ENCODE measurements around the gene MYT1.

The MYT1 gene

DNA sequence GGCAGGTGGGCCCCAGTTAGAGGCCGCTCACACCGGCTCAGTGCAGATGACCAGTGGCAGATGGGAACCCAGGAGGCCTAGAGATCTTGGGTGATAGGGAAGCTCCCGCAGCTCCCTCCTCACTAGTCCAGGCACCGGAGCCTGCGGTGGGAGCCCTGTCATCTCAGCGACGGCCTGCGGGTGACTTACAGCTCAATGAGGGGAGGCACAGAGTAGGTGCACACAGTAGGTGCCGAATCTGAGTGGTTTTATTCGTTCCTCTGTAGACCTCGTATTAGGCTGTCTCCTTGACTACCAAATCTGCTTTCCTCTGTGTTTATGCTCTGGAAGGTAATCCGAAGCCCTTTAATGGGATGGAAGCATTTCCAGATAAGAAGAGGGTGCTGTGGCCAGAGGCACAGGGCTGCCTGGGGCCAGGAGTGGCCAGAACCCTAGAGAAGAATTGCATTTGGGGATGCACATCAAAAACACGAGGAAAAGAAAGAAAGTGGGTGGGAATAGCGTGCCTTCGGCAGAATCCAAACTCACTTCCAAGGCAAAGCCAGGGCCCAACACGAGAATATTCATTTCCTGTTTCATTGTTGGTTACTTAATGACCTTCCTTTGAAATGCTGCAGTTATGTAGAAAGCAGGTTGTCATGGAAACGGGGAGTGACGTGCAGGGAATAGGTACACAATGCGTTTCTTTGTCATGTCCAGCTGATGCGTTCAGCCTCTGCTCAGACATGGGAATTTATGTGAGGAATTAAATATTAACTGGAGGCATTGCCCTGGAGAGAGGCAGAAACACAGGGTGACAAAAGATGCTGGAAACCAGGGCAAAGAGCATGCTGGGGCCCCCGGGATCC, 24.7 kb downstream of the MYT1 start:
- DNase-seq (ENCODE audit: low read depth in 1 of 2, low spot score in 1 of 2), result no peak

- no peak for DNase-seq (ENCODE audit: low read depth in 1 of 2, low spot score in 1 of 2)
Measured at GRCh38 chr20:64189530-64189966, 25.3 kb downstream of the MYT1 start.

- DNase-seq (ENCODE audit: low read depth in 1 of 2, low spot score in 1 of 2), result no peak
Measured at GRCh38 chr20:64189986-64190385, 25.7 kb downstream of the MYT1 start.

- no peak for DNase-seq (ENCODE audit: low read depth in 1 of 2, low spot score in 1 of 2)
Measured at GRCh38 chr20:64191002-64191401, 26.8 kb downstream of the MYT1 start.

- DNase-seq (ENCODE audit: low read depth in 1 of 2, low spot score in 1 of 2), result no peak
Measured at GRCh38 chr20:64192406-64192805, 28.2 kb downstream of the MYT1 start.

DNA sequence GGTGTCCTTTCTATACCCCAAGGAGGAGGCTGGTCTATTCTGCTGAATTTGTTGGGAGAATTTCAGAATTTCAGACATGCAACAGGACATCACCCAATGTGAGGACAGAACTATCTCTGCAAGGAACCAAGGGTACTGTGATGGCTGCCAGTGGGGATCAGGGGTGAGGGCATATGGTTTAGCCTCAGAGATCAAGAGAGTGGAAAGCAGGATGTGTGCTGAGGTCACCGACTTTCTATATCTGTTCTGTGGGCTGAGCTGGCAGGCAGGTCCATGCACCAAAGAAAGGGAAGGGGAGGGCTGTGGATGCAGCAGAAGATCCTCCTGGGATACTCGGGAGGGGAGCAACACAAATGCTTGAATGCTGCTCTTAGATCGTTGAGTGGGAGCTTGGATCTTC, 28.8 kb downstream of the MYT1 start:
- no peak for DNase-seq (ENCODE audit: low read depth in 1 of 2, low spot score in 1 of 2)

DNA sequence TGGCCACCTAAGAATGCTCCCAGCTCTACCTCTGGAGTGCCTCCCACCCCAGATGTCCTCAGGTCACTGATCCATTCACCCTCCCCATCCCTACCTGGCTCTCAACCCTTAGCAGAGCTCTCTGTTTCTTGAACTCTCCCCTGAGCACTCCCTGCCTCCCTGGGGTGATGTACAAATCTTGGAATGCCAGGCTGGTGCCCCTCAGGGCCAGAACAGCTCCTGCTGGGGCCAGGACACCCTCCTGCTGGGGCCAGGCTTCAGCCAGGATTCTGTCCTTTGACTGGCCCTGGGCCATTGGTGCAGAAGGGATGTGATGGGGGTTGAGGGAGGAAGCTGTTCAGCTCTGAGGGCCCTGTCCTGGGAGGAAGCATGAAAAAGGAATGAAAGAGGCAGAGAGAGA, 30.0 kb downstream of the MYT1 start:
- DNase-seq (ENCODE audit: low read depth in 1 of 2, low spot score in 1 of 2), result no peak

DNA sequence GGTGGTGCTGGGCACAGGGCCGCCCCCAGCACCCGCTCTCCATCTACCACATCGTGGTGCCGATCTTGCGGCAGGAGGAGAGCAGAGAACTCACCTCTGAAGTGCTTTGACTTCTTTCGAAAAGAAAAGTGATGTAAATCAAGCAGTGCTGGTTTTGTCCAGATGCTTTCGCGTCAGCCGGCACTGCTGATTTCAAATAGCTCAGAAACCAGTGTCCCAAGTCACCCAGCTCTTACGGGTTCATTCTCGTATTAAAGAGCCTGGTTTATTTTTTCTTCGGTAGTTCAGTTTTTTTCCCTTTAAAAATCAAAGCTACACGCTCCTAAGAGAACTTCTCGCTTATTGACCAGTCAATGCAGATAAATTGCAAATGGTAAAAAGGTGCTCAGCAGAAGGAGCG, 32.1 kb downstream of the MYT1 start:
- DNase-seq (ENCODE audit: low read depth in 1 of 2, low spot score in 1 of 2), result no peak

DNA sequence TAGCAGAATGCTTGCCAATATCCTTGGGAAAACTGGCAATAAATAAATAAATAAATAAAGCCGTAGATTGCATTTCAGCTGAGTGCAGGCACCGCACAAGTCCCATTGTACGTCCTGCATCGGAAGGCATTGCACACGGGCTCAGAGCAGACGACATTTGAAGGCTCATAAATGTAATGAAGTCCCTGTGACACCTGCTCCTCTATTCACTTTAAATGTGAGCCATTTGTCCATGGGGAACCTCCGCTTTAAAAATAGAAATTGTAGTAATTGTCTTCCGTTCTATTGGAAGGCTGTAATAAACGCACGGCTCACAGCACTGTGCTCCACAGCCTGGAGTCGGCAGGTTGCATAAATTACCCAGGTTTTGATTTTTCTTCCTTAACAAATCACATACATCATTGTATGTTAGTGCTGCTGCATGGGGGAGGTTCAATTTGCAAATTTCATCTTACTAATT, 32.6 kb downstream of the MYT1 start:
- DNase-seq (ENCODE audit: low read depth in 1 of 2, low spot score in 1 of 2), result no peak

GRCh38 chr20:64198347-64198746, 34.1 kb downstream of the MYT1 start:
- no peak for DNase-seq (ENCODE audit: low read depth in 1 of 2, low spot score in 1 of 2)

- DNase-seq (ENCODE audit: low read depth in 1 of 2, low spot score in 1 of 2), result no peak
Measured at GRCh38 chr20:64199395-64199794, 35.1 kb downstream of the MYT1 start.

DNA sequence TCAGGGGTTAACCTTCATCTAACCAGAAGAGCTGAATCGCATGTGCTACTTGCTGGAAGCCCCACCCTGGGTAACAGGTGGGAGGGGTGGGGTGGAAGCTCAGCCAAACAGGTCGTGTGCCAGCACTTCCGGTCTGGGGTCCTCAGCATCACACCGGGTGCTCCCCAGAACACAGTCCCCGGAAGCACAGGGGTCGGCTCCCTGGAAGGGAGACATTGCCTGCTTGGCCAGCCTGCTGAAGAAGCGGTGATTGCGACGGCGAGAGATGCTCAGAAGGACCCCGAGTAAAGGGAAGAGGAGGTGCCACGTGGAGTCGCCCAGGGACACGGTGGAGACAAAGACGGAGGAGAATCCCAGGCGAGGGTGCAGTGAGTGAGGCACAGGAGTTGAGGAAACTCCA, 36.5 kb downstream of the MYT1 start:
- DNase-seq (ENCODE audit: low read depth in 1 of 2, low spot score in 1 of 2), result no peak

DNA sequence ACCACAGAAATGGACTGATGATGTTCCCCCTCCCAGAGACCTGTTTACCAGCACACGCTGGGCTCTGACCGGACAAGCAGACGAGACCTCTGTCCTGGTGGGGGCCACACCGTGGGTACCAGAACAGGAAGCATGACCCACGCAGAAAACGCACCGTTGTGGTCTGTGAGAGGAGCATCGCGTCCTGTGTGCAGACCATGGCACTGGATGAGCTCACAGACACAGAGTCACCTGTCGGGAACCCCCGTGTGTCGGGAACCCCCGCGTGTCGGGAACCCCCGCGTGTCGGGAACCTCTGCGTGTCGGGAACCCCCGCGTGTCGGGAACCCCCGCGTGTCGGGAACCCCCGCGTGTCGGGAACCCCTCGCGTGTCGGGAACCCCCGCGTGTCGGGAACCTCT, 37.4 kb downstream of the MYT1 start:
- no peak for DNase-seq (ENCODE audit: low read depth in 1 of 2, low spot score in 1 of 2)

- DNase-seq (ENCODE audit: low read depth in 1 of 2, low spot score in 1 of 2), result no peak
Measured at GRCh38 chr20:64203037-64203777, 39.0 kb downstream of the MYT1 start.

DNA sequence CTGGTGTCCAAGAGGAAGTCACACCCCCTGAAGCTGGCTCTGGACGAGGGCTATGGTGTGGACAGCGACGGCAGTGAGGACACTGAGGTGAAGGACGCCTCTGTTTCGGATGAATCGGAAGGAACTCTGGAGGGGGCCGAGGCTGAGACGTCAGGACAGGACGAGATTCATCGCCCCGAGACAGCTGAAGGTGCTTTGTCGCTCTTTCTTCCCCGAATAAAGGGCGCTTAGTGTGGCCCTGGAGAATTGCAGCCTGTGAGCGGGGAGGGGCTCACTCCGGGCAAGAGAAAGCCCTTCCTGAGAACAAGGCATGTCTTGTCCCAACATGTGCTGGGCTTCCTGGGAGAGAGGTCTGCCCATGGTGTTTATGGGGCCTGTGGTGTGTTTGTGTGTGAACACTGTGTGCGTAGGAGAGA, 41.4 kb downstream of the MYT1 start:
- DNase-seq (ENCODE audit: low read depth in 1 of 2, low spot score in 1 of 2), result no peak

DNA sequence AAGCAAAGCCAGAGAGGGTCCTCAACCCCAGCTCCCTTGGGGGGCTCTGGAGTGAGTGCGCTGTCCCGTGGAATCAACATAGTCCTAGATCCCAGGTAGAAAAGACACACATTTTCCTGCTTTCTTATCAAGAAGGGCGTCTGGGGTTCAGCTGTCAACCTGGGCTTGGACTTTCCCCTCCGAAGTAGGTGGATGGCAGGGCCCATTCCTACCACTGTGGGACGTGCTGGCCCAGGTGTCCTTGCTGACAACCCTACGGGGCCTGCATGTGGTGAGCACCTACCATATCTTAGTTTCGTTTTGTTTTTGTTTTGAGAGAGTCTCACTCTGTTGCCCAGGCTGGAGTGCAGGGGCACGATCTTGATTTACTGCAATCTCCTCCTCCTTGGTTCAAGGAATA, 42.4 kb downstream of the MYT1 start:
- DNase-seq (ENCODE audit: low read depth in 1 of 2, low spot score in 1 of 2), result no peak

DNA sequence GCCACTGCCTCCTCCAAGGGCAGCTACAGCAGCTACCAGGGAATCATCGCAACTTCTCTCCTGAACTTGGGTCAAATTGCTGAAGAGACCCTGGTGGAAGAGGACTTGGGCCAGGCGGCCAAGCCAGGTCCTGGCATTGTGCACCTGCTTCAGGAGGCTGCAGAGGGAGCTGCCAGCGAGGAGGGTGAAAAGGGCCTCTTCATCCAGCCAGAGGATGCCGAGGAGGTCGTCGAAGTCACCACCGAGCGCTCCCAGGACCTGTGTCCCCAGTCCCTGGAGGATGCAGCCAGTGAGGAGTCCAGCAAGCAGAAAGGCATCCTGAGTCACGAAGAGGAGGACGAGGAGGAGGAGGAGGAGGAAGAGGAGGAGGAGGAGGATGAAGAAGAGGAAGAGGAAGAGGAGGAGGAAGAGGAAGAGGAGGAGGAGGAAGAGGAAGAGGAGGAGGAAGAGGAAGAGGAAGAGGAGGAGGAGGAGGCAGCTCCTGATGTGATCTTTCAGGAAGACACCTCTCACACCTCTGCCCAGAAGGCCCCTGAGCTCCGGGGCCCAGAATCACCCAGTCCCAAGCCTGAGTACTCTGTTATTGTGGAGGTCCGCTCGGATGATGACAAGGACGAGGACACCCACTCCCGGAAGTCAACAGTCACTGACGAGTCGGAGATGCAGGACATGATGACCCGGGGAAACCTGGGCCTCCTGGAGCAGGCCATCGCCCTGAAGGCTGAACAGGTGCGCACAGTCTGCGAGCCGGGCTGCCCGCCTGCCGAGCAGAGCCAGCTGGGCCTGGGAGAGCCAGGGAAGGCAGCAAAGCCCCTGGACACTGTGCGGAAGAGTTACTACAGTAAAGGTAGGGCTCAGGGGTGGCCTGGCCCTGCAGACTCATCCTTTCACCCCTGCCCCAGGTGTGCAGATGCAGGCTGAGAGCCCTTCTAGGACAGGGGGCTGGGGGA, 43.7 kb downstream of the MYT1 start:
- no peak for DNase-seq (ENCODE audit: low read depth in 1 of 2, low spot score in 1 of 2)

DNA sequence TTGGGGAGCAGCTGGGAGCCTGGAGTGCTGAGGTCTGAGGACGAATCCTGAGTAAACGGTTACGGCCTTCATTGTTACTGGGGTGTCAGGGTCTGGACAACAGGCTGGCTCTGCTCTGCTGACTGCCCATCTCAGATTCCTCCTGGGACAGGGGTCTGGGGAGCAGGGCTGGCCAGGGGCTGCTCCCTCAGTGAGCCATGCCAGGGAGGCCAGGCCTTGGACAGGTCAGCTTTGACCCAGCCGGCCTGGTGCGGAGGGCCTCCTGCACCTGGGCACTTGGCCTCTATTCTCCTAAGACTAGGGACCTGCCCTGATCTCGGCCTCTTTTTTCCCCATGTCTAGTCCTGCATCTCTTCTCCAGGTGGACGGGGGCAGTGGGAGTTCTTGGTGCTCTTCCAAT, 44.9 kb downstream of the MYT1 start:
- DNase-seq (ENCODE audit: low read depth in 1 of 2, low spot score in 1 of 2), result no peak

DNA sequence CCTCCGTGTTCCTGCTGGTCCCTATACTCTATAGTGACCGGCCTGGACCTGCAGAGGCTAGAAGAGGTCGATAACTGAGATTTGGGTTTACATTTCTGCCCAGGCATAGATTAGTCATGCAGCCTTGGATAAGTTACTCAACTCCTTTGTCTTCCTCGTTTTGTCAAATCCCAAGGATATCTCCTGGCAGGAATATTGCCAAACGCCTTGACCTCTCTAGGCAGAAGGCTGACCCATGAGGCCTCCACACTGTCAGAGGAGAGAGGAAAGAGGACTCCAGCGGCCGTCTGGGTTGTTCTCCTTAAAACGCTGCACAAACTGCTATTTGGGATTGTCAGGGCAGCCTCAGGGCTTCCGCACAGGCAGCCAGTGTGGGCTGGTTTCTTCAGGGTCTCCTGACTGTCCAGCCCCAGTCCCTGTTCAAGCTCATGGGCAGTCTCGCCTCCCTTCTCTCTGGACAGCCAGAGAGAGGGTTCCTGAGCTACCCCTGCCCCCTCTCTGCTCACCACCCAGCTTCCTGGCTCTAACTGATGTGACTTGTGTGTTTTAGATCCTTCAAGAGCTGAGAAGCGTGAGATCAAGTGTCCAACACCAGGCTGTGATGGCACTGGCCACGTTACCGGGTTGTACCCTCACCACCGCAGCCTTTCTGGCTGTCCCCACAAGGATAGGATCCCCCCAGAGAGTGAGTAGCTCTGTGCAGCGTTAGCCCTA, 46.6 kb downstream of the MYT1 start:
- DNase-seq (ENCODE audit: low read depth in 1 of 2, low spot score in 1 of 2), result no peak

- DNase-seq (ENCODE audit: low read depth in 1 of 2, low spot score in 1 of 2), result no peak
Measured at GRCh38 chr20:64211874-64212658, 47.8 kb downstream of the MYT1 start.
